Measurements from ENCODE around the gene SNAPC2. TPM values are rescaled to one million over a fixed set of nuclear protein-coding genes. Genes with fewer than 3 reads are reported as not detected.

The SNAPC2 gene
- polyA plus RNA-seq (ENCODE audit: insufficient read length in 4 of 4) = 10 to 100 TPM; 13.0 to 23.5 (median 18.2) TPM

GRCh38 chr19:7919610-7920518 lies at the start of gene SNAPC2:
Gene SNAPC2, plus strand, starts transcription at chr19:7920338. Its CDS starts 29 bp downstream, at chr19:7920367.
- DNase-seq (ENCODE audit: low read depth in 4 of 4, low spot score in 2 of 4) = peak; percentile 86 to 90 (median 88)

- DNase-seq (ENCODE audit: low read depth in 4 of 4, low spot score in 2 of 4) = no peak
Observed at GRCh38 chr19:7870571-7871436, 49.3 kb upstream of the SNAPC2 start.

GRCh38 chr19:7871437-7872305 lies 48.5 kb upstream of the SNAPC2 start:
- DNase-seq (ENCODE audit: low read depth in 4 of 4, low spot score in 2 of 4) = no peak

- no peak for DNase-seq (ENCODE audit: low read depth in 4 of 4, low spot score in 2 of 4)
Observed at GRCh38 chr19:7872306-7873204, 47.6 kb upstream of the SNAPC2 start.

- DNase-seq (ENCODE audit: low read depth in 4 of 4, low spot score in 2 of 4) = no peak
Observed at GRCh38 chr19:7873304-7874075, 46.6 kb upstream of the SNAPC2 start.

GRCh38 chr19:7874076-7874896 lies 45.9 kb upstream of the SNAPC2 start, which contains the start of gene PRR36:
Gene PRR36, minus strand, starts transcription at chr19:7874390. Its CDS starts 701 bp downstream, at chr19:7873689.
- no peak for DNase-seq (ENCODE audit: low read depth in 4 of 4, low spot score in 2 of 4)

- no peak for DNase-seq (ENCODE audit: low read depth in 4 of 4, low spot score in 2 of 4)
Observed at GRCh38 chr19:7874897-7875273, 45.3 kb upstream of the SNAPC2 start.

GRCh38 chr19:7877249-7877836 lies 42.8 kb upstream of the SNAPC2 start:
- DNase-seq (ENCODE audit: low read depth in 4 of 4, low spot score in 2 of 4) = no peak

- no peak for DNase-seq (ENCODE audit: low read depth in 4 of 4, low spot score in 2 of 4)
Observed at GRCh38 chr19:7879111-7879807, 40.9 kb upstream of the SNAPC2 start.

- DNase-seq (ENCODE audit: low read depth in 4 of 4, low spot score in 2 of 4) = no peak
Observed at GRCh38 chr19:7879836-7880235, 40.3 kb upstream of the SNAPC2 start.

GRCh38 chr19:7881910-7882309 lies 38.2 kb upstream of the SNAPC2 start:
- no peak for DNase-seq (ENCODE audit: low read depth in 4 of 4, low spot score in 2 of 4)

- DNase-seq (ENCODE audit: low read depth in 4 of 4, low spot score in 2 of 4) = no peak
Observed at GRCh38 chr19:7883105-7883504, 37.0 kb upstream of the SNAPC2 start.

- DNase-seq (ENCODE audit: low read depth in 4 of 4, low spot score in 2 of 4) = no peak
Observed at GRCh38 chr19:7883796-7884570, 36.2 kb upstream of the SNAPC2 start.

GRCh38 chr19:7885818-7886217 lies 34.3 kb upstream of the SNAPC2 start:
- no peak for DNase-seq (ENCODE audit: low read depth in 4 of 4, low spot score in 2 of 4)

- DNase-seq (ENCODE audit: low read depth in 4 of 4, low spot score in 2 of 4) = no peak
Observed at GRCh38 chr19:7887408-7888144, 32.6 kb upstream of the SNAPC2 start.
